T-helper 2 cell treated with Interferon-gamma antibody and Interleukin-4, amounts not matched to agents 100 ng/mL and 5 ng/mL, for 36 hours (primary cell): ENCODE data around the gene TMEM181. TPM values are rescaled to one million over a fixed set of nuclear protein-coding genes. Genes with fewer than 3 reads are reported as not detected.
"Not testable (repeated sequence)": the region's sequence is repeated elsewhere in the genome, so short reads cannot be mapped to it uniquely, and the experiment has no call there.

ENCODE experiments used
- intact Hi-C: fragments of 100-400 bp; cut with micrococcal nuclease; formaldehyde crosslinking; loops from one replicate; pipeline ENCODE4 v1.15.1; 2023
- total RNA-seq: library from RNA; stranded (reverse); gene quantifications from 2 replicates; pipeline ENCODE4 v1.2.3, GENCODE V29; 2022

Gene TMEM181
- total RNA-seq, 1 donor from 2014 or later = 20.2 TPM

DNA sequence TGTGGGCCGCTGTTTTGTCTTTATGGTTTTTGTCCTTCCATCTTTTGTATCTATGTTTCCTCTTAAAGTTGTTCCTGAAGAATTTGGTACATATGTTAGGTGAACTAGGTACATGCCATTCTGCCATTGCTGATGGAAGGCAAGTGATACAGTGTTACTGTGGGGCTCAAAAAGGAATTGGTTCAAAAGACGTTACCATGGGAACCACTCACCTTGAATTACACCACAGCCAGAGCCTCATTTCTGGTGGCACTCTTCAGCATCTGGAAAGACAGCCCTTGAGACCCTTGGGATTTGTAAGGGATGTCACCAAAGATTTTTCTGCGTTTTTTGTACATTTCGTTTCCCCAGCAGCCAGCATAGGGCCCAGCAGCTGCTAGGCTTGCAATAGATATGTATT lies 31.9 kb downstream of the TMEM181 start:
- intact Hi-C loops = no loop called here

DNA sequence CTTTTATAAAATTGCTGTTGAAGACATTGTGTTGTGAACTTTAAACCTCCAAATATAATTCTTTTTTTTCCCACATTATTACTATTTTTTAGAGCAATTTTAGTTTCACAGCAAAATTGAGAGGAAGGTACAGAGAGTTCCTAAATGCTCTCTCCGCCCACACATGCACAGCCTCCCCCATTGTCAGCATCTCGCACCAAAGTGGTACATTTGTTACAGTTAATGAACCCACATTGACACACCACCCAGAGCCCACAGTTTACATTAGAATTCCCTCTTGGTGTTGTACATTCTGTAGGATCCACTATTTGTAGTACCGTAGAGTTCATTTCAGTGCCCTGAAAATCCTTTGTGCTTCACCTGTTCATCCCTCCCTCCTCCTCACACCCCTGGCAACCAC lies 33.8 kb downstream of the TMEM181 start:
- intact Hi-C loops = no loop called here

DNA sequence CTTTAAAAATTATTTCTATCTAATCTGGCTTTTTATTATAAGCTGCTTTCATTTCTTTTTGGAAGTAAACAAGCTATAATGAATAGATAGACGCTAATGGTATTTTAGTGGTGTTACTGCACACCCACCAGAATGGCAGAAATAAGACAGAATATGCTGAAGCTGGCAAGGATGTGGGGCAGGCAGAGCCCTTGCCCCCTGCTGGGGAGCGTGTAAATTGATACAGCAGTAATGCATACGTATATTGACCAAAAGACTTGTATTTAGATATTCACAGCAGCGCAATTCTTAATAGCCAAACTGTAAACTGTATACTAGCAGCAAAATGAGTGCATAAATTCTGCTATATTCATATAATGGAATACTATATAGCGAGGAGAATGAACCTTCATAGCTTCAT lies 35.3 kb downstream of the TMEM181 start:
- intact Hi-C loops = no loop called here

DNA sequence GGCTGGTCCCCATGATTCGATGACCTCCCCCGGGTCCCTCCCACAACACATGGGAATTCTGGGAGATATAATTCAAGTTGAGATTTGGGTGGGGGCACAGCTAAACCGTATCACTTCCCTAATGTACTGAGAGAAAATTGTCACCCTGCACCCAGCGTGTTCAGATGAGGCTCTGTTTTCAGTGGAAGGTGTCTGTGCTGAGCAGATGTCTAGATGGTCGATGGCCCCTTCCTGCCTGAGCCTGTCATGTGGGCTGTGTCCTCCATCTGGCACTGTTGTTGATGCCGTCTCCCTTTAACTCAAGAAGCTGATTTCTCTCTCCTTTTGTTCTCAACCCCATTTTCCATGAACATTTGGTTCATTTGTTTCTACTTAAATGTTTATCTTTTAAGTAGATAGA lies 37.0 kb downstream of the TMEM181 start:
- intact Hi-C loops = no loop called here

DNA sequence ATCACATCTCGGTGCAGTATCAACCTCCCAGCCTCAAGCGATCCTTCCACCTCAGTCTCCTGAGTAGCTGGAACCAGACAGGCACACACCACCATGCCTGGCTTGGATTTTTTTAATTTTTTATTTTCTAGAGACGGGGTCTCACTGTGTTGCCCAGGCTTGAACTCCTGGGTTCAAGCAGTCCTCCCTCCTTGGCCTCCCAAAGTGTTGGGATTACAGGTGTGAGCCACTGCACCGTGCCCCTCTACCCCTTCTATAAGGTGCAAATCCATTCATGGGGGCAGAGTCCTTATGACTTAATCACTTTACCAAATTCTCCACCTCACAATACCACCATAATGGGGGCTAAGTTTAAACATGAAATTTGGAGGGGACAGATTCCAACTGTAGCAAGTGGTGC lies 37.7 kb downstream of the TMEM181 start:
- intact Hi-C loops = no loop called here

DNA sequence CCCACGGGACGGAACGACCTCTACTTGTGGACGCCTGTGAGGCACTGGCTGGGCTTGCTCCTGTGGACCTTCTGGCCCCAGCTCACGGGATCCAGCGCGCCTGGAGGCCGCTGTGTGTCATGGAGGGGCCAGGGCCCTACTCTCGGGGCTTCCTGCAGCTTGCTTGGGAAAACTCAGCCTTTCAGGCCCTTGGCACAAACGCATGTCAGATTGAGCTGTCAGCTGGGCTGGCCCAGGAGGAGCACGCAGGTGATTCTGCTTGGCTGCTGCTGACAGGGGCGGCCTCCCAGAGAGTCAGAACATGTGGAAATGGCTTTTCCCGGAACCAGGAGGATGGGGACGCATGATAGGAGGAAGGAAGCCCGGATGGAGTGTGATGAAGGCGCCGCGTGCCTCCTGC lies 39.7 kb downstream of the TMEM181 start:
- intact Hi-C loops = no loop called here

DNA sequence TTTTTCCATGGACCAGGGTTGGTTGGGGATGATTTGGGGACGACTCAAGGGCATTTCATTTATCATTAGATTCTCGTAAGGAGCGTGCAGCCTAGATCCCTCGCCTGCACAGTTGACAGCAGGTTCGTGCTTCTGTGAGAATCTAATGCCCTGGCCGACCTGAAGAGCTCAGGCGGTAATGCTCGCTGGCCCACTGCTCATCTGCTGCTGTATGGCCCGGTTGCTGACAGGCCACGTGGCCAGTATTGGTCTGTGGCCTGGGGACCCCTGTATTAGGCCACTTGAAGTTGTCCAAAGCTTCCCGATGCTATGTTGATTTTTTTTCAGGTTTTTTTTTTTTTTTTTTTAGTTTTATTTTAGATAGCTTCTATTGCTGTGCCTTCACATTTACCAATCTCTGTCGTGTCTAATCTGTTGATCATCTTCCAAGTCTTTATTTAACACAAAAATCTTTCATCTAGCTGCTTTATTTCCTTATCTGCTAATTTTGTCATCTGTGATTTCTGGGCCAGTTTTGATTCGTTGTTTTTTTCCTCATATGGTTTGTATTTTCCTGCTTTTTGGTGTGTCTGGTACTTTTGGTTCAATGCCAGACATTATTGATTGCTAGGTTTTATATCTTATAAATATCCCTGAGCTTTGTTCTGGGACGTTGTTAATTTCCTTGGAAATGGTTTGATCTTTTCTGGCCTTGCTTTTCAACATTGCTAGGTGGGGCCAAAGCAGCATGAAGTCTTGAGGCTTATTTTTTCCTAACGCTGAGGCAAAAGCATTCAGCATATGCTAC lies 43.6 kb downstream of the TMEM181 start:
- intact Hi-C loops = loop anchor here (2.0 kb wide), 1 partner anchor 389 kb away; no protein-coding TSS in a partner anchor

DNA sequence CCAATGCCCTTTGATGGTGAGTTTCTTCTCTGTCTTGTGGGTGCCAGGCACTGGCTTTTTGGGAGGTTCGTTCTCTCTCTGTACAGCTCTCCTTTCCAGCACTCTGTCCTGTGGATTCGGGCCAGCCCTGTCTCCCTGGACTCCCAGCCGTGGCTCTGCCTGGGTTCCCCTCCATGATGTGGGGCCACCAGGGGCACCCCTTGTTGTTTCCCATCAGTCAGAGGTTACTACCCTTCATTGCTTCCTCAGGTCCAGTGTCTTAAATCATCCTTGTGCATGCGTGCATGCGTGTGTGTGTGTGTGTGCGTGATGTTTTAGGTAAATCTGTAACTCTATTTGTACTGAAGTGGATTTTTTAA lies 44.1 kb downstream of the TMEM181 start:
- intact Hi-C loops = loop anchor here (2.0 kb wide), 1 partner anchor 389 kb away; no protein-coding TSS in a partner anchor

DNA sequence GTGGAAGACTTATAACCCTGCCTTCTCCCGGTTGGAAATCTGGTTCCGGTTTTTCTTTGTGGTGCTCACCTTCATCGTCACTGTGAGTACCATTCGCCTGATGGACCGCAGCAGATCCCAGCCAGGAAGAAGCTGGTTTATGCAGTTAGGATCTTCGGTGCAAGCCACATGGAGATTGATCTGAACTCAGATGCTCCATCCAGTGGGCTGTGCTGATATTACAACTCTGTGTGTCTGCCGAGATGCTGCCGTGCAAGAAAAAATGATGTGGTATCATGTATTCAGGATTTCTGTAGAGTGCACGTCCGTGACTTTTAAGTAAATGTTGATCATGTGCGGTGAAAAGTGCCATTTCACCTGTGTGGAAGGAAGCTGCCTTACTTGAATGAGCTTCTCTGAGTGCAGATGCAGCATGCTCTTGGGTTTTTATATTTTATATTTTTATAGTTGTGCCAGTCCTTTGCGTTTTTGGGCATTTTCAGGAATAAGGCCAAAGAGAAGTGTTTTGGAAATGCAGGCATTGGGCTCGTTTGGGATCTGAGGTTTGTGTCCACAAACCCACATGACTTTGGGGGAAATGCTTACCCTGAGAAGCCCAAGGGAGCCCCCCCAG lies 45.5 kb downstream of the TMEM181 start:
- intact Hi-C loops = loop anchor here (1.0 to 2.0 kb wide), 2 partner anchors 384 to 391 kb away; no protein-coding TSS in a partner anchor

DNA sequence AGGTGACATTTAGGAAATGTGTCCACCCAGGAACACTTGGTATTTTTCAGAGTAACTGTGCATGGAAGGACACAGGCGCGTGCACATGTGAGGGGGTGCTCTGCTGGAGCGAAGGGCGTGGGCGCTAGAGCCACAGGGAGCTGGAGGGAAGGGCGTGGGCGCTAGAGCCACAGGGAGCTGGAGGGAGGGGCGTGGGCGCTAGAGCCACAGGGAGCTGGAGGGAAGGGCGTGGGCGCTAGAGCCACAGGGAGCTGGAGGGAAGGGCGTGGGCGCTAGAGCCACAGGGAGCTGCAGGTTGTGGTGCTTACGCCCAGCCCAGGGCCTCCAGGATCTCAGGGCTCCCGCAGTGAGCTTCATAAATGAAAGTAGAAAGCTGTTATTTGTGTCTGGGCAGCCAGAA lies 46.1 kb downstream of the TMEM181 start:
- intact Hi-C loops = not testable (repeated sequence)

DNA sequence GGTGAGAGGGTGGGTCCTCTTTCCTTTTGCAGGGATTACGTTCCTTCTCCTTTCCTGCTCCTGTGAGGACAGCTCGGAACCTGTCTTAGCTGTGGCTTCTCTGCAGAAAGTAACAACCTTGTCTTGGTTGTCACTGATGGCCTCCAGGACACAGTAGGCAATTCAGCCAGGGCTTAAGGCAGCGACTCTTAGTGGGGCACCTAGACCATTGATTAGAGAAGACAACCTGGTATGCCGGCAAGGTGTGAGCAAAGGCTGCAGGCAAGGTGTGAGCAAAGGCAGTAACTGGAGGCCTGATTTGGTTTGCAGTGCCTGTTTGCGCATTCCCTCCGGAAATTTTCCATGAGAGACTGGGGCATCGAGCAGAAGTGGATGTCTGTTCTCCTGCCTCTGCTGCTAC lies 47.0 kb downstream of the TMEM181 start:
- intact Hi-C loops = no loop called here

DNA sequence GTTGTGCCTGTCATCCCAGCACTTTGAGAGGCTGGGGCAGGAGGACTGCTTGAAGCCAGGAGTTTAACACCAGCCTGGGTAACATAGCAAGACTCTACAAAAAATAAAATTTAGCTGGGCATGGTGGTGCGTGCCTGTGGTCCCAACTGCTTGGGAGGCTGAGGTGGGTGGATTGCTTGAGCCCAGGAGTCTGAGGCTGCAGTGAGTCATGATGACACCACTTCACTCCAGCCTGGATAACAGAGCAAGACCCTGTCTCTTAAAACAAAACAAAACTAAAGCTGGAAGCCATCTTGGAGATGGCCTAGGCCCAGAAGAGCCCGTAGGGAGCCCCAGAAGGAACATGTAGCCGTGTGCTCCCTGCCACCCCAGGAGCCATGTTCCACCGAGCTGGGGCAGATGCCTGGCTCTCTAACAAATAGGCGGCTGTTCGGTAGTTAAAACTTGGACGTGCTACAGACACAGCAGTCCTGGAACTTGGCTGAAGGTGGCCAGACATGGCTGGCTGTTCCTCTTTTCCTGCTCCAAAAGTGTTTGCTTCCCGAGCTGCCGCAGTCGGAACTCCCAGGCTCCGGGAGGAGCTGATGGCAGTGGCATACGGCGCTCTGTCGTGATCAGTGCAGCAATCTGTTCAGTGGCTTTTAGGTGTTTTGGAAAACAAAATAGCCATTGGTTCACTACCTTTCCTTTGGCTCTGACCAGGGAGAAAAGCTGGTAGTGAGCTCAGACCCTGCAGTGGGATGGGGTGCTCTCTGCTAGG lies 47.7 kb downstream of the TMEM181 start:
- intact Hi-C loops = no loop called here

DNA sequence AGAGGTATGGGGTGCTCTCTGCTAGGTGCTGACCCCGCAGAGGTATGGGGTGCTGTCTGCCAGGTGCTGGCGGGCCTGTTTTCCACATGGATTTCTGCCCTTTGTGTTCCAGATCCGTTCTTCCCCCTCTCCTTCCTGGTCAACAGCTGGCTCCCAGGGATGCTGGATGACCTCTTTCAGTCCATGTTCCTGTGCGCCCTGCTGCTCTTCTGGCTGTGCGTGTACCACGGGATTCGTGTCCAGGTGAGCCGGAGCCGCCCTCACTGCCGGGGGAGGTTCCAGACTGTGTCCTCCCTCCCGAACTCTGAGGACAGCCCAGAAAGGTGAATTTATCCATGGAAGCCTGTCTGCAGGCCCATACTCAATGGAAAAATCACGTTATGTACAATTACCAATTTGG lies 48.3 kb downstream of the TMEM181 start:
- intact Hi-C loops = no loop called here

DNA sequence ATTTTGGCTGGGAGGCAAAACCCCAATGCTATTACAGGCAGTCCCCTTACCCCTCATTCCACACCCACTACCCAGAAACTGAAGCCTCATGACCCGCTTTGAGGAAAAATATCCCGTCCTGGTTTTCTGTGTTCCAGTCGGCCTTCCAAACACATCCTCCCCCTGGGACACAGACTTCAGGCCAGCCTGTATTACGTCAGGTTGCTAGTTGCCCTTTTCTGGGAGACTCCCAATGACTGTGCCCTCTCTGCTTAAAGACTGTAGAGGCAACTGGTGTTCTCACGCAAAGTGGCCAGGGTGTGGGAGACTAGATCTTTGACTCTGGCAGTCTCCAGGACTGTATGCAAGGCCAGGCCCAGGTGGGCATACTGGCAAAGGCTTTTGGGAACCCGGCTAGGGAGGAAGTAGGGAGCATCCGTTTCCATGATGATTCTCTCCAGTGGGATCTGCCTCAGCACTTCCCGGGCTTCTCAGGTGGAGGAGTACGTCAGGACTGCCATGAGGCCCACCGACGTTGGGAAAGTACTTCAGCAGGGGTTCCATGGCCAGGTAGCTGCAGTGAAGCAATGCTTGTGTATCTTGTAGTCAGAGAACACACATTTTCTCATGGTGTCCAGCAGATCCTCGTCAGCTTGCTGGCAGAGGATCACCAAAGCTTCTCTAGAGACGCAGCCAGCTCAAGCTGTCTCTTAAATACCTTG lies 49.7 kb downstream of the TMEM181 start:
- intact Hi-C loops = no loop called here

DNA sequence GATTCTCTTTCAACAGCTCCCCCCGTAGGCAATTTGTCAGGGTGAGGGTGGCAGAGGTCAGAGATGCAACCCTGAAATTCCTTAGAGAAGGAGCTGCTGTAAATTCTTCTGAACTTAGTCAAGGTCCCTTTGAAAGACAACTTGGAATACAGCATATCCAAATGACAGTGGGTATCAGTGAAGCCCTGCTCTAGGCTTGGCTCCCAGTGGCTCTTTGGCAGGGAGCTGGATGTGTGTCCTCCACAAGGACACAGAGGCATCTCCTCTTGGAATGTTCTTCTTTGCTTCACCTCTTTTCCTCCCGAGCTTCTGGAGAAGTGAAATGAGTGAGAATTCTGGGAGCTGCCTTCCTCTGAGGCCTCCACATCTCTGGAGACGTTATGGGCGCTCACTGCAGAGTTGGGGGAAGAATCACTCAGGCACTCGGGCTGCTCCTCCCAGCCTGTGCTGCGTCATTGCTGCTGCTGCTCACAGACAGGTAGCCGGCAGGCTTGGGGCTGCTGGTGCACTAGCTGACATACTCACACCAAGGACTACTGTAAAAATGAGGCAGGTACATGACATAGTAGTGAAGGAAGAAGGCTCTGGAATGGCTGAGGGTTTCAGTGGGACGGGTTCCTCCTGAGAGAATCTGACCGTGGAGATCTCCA lies 50.6 kb downstream of the TMEM181 start:
- intact Hi-C loops = no loop called here

DNA sequence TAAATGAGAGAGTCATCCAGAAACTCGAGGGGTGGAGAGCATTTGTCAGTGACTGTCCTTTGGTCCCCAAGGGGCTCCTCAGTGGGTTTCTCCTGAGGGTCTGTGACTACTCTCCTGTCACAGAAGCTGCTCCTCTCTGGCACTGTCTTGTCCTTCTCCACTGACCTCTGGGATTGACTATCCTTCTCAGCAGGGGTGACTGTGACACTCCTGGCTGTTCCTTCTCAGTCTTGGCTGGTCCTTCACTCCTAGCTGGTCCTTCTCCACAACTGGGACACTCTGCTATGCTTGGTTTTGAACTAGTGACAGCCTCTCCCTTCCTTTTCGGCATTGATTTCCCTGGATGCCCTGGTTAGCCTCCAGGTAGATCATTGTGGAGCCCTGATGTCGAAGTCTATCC lies 51.1 kb downstream of the TMEM181 start:
- intact Hi-C loops = no loop called here

DNA sequence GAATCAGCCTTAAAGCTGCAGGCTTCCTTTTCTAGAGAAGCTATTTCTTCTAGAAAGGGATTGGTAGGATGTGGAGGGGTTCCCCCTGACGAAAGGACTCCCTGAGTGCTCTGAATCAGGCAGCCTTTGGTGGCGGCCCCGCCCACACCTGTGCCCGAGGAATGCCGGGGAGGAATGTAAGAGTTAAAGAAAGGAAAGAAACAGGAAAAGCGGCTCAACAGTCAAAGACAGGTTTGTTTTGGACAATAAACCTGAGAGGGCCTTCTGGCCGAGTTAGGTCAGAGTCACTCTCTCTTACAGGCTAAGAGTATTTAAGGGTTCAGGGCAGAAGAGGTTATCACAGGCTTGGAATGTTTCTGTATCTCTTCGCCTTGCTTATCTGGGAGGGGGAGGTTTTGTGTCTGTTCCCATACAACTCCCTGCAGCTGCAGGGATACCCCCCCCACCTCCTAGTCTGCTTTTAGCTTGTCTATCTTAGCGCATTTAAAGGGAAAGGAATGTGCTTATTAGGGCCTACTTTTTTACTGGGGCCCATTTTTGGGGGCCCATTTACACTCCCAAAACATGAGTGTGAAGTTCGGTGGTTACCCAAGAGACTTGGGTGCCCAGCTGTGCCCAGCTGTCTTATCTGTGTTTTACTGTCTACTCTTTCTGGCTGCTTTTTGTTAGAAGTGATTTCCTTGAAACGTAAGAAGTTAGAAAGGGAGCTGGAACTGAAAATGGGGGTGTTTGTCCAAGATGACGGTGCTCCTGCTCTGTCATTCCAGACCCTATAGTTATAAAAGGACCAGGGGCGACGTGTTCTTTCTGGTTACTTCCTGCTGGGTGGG lies 51.9 kb downstream of the TMEM181 start:
- intact Hi-C loops = no loop called here

DNA sequence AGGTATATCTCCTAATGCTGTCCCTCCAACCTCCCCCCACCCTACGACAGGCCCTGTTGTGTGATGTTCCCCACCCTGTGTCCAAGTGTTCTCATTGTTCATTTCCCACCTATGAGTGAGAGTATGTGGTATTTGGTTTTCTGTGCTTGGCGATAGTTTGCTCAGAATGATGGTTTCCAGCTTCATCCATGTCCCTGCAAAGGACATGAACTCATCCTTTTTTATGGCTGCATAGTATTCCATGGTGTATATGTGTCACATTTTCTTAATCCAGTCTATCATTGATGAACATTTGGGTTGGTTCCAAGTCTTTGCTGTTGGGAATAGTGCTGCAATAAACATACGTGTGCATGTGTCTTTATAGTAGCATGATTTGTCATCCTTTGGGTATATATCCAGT lies 54.7 kb downstream of the TMEM181 start:
- intact Hi-C loops = not testable (repeated sequence)

DNA sequence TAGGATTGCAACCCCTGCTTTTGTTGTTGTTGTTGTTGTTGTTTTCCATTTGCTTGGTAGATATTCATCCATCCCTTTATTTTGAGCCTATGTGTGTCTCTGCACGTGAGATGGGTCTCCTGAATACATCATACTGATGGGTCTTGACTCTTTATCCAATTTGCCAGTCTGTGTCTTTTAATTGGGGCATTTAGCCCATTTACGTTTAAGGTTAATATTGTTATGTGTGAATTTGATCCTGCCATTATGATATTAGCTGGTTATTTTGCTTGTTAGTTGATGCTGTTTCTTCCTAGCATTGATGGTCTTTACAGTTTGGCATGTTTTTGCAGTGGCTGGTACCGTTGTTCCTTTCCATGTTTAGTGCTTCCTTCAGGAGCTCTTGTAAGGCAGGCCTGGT lies 58.4 kb downstream of the TMEM181 start:
- intact Hi-C loops = not testable (repeated sequence)
